HG02943 (cell line): ENCODE measurements around the gene ALDH7A1.
"Not testable (repeated sequence)": the region's sequence is repeated elsewhere in the genome, so short reads cannot be mapped to it uniquely, and the experiment has no call there.

Experiments
- ATAC-seq: cut with Tn5 transposase; IDR thresholded peaks from one replicate; pipeline ENCODE4 v1.9.1; 2021; ENCODE audit warnings: mild to moderate bottlenecking, low read depth, moderate library complexity; ENCODE audit not compliant: unreplicated experiment

Gene ALDH7A1

GRCh38 chr5:126597156-126597555 is 2.1 kb upstream of the ALDH7A1 start:
- ATAC-seq, result no peak

GRCh38 chr5:126595486-126596083 is 566 bp upstream of the ALDH7A1 start:
- peak; percentile 3 for ATAC-seq

- no peak for ATAC-seq
Observed at GRCh38 chr5:126591549-126591948, 3.5 kb downstream of the ALDH7A1 start.

DNA sequence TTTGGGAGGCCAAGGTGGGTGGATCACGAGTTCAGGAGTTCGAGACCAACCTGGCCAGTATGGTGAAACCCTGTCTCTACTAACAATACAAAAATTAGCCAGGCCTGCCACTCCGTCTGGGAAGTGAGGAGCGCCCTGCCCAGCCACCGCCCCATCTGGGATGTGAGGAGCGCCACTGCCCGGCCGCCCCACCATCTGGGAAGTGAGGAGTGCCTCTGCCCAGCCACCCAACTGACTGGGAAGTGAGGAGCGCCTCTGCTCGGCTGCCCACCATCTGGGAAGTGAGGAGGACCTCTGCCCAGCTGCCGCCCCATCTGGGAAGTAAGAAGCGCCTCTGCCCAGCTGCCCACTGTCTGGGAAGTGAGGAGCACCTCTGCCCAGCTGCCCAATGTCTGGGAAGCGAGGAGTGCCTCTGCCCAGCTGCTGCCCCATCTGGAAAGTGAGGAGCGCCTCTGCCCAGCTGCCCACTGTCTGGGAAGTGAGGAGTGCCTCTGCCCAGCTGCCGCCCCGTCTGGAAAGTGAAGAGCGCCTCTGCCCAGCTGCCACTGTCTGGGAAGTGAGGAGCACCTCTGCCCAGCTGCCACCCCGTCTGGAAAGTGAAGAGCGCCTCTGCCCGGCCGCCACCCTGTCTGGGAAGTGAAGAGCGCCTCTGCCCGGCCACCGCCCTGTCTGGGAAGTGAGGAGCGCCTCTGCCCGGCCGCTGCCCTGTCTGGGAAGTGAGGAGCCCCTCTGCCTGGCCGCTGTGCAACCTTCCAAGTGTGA is 5.3 kb downstream of the ALDH7A1 start:
- ATAC-seq, result no peak

DNA sequence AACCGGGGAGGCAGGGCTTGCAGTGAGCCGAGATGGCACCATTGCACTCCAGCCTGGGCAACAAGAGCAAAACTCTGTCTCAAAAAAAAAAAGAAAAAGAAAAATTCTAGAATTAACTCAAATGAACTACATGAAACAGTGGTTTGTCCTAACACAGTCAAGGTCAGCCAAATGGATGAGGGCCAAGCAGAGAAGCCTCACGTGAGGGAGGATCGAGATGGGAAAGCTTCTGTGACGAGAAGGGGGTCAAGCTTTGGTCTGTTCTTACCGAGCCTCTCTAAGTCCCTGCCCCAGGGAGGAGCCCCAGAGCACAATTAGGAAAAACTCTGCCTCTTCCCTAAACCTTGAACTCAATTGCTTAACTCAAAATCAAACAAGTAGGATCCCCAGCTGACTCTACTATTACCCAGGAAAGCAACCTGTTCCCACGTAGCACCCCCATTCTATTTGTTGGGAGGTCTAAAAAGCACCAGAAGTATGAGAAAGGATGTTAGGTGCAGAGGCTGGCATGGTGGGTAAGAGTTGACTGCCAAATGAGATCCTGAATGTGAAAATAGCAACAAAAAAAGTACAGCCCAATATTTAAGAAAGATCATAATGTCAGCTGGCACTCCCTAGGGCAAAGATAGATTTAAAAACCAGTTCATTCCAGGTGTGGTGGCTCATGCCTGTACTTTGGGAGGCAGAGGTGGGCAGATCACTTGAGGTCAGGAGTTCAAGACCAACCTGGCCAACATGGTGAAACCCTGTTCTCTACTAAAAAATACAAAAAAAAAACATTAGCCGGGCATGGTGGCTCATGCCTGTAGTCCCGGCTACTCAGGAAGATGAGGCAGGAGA is 7.2 kb downstream of the ALDH7A1 start:
- no peak for ATAC-seq

DNA sequence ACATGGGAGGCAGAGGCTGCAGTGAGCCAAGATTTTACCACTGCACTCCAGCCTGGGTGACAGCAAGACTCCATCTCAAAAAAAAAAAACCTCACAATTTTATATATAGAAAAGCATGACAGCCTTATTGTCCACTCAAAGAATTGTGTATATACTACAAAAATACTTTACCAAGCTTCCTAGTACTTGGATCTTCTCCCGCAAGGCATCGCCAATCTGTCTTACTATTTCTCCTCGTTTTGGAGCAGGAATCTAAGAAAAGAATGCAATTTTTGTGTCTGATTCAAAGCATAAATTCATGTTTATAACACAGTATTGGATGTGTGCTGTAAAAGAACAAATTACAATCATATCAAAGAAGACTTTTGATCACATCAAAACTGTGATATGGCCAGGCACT is 11.3 kb downstream of the ALDH7A1 start:
- no peak for ATAC-seq

GRCh38 chr5:126579716-126580115 is 15.3 kb downstream of the ALDH7A1 start:
- ATAC-seq, result no peak

DNA sequence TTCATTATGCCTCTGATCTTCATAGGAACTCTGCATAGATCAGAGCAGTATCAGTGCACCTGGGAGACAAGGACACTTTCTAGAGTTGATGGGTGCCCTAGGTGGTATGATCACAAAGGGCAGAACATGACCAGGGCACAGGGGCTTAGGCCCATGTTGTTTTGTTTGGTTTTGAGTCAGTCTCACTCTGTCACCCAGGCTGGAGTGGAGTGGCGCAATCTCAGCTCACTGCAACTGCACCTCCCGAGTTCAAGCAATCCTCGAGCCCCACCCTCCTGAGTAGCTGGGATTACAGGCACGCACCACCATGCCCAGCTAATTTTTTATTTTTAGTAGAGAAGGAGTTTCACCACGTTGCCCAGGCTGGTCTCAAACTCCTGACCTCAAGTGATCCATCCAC is 17.6 kb downstream of the ALDH7A1 start:
- ATAC-seq, result no peak

GRCh38 chr5:126576974-126577373 is 18.0 kb downstream of the ALDH7A1 start:
- no peak for ATAC-seq

DNA sequence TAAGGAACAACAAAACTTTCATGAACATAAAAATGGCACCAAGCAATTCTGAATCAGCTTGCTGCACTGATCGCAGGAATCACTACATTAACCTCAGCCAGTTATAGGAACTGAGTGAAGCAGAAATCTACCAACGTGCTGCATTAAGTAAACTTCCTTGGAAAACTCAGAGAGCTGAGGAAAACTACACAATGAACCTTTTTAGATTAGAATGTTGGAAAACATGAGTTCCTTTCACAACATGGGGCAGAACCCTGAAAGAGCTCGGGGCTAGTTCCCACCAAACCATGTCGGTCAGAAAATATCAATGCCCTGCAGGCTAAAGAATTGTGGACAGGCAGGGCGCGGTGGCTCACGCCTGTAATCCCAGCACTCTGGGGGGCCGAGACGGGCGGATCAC is 19.4 kb downstream of the ALDH7A1 start:
- ATAC-seq, result no peak

DNA sequence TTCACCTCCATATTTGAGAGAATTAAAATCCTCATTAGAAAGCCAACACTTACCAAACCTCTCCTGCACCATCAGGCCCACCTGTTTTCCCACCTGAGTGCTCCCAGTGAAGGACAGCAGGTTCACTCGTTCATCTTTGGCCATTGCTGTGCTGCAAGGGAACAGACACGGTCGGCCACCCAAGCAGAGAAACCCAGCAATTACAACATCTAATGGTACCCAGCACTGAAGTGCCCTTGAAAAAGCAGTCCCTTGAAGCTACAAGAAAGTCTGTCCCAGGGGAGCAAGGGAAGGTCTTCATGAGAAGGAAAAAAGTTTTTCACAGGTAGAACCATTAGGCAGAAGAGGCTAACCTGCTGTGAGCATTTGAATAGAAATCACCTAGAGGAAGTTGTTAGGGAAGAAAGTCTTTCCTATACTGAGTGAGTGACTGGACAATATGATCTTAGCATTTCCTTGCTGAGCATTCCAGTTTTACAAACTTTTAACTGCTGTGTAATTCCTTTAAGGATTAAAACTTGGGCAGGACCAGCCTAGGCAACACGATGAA is 26.7 kb downstream of the ALDH7A1 start:
- ATAC-seq, result no peak

DNA sequence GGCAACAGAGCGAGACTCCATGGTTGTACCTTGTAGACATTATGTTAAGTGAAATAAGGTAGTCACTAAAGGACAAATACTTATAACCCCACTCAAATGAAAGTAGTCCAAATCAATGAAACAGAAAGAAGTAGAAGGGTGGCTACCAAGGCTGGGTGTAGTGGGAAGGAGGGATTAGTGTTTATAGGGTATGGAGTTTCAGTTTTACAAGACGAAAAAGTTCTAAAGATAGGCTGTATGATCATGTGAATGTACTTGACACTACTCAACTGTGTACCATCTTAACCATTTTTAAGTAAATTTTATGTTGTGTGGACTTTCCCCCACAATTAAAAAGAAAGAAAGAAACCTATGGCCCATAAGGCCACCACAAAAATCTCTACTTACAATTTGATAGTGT is 32.2 kb downstream of the ALDH7A1 start:
- peak; percentile 86 for ATAC-seq

DNA sequence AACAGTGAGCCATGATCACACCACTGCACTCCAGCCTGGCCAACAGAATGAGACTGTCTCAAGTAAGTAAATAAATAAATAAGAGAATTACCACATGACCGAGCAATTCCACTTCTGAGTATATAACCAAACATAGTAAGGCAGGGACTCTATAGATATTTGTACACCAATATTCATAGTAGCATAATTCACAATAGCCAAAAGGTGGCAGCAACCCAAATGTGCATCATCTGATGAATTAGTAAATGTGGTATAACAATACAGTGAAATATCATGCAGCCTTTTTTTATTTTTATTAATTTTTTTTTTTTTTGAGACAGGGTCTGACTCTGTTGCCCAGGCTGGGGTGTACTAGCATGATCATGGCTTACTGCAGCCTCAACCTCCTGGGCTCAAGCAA is 33.1 kb downstream of the ALDH7A1 start:
- no peak for ATAC-seq

GRCh38 chr5:126555101-126555500 is 39.9 kb downstream of the ALDH7A1 start:
- not testable (repeated sequence) for ATAC-seq

DNA sequence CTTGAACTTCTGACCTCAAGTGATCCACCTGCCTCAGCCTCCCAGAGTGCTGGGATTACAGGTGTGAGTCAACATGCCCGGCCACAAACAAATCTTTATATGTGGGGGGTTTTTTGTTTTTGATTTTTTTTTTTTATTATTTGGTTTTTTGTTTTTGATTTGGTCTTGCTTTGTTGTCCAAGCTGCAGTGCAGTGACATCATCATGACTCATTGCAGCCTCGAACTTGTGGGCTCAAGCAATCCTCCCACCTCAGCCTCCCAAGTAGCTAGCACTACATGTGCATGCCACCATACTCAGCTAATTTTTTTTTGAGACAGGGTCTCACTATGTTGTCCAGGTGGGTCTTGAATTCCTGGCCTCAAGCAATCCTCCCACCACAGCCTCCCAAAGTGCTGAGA is 42.4 kb downstream of the ALDH7A1 start:
- no peak for ATAC-seq

GRCh38 chr5:126544087-126544740 is 50.8 kb downstream of the ALDH7A1 start:
- ATAC-seq, result peak; percentile 56

GRCh38 chr5:126543660-126544059 is 51.4 kb downstream of the ALDH7A1 start:
- ATAC-seq, result no peak

- no peak for ATAC-seq
Observed at GRCh38 chr5:126543009-126543408, 52.0 kb downstream of the ALDH7A1 start.

DNA sequence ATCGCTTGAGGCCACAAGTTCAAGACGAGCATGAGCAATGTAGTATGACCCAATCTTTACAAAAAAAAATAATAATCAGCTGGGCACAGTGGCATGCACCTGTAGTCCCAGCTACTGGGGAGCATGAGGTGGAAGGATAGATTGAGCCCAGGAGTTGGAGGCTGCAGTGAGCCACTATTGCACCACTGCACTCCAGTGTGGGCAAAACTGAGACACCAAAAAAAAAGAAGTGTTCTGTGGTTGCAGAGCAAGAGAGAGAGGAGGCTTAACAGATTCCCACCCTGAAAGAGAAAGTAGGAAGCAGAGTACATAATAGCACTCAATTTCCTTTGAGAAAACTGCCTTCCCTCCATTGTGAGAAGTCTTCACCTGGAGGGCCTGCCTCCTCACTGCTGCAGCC is 52.6 kb downstream of the ALDH7A1 start:
- ATAC-seq, result no peak

DNA sequence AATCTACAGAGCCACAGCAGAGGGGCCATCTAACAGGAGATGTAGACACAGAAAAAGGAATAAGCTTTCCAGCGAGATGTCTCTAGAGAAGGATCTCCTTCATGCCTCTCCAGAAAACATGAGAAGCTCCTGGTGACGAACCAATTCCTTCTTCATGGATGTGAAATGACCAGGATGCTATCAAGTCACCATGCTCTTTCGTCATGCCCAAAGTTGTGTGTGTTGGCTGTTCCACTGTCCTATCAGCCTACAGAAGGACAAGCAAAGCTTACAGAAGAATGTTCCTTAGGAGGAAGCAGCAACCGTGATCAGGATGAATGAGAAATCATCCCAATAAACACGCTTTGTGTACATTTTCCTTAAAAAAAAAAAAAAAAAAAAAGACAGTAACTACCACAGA is 54.4 kb downstream of the ALDH7A1 start:
- ATAC-seq, result no peak

GRCh38 chr5:126538579-126538978 is 56.4 kb downstream of the ALDH7A1 start:
- ATAC-seq, result no peak
